GM21737 (cell line): ENCODE measurements around the gene SPATC1L.

Source experiments
- ATAC-seq: cut with Tn5 transposase; IDR thresholded peaks from one replicate; pipeline ENCODE4 v1.9.1; 2021; ENCODE audit warnings: mild to moderate bottlenecking, moderate library complexity; ENCODE audit not compliant: unreplicated experiment

SPATC1L gene

GRCh38 chr21:46111193-46111571, 73.1 kb downstream of the SPATC1L start:
- ATAC-seq, result no peak
